Astrocyte (in vitro differentiated cells and primary cell): ENCODE results near the gene COPS3. TPM values are rescaled to one million over a fixed set of nuclear protein-coding genes. Genes with fewer than 3 reads are reported as not detected.

Experiments used
- DNase-seq: peaks from one replicate; pipeline ENCODE4 v3.0.0-alpha.2; 2010; ENCODE audit warnings: low read depth
- FAIRE-seq: peaks from 2 replicates; lab custom pipeline; 2011; peaks lifted over from hg19 to GRCh38; lab: Jason Lieb, UNC
- H2AFZ ChIP-seq: 2 replicates; pipeline ENCODE4 v1.6.0; 2012; ENCODE audit warnings: low read depth, low read length, inconsistent platforms
- H3K27ac ChIP-seq: 2 replicates; pipeline ENCODE4 v1.5.1; 2011; ENCODE audit warnings: low read depth, low read length, inconsistent platforms
- H3K27me3 ChIP-seq: 2 replicates; pipeline ENCODE4 v1.6.0; 2011; ENCODE audit warnings: low read length, inconsistent platforms; ENCODE audit not compliant: insufficient read depth
- H3K36me3 ChIP-seq: 2 replicates; pipeline ENCODE4 v1.5.1; 2011; ENCODE audit warnings: low read length, inconsistent platforms; ENCODE audit not compliant: insufficient read depth
- H3K4me1 ChIP-seq: 2 replicates; pipeline ENCODE4 v1.5.1; 2011; ENCODE audit warnings: low read length, inconsistent platforms; ENCODE audit not compliant: insufficient read depth
- H3K4me2 ChIP-seq: 2 replicates; pipeline ENCODE4 v1.6.0; 2012; ENCODE audit warnings: low read length, inconsistent platforms
- H3K4me3 ChIP-seq: 2 replicates; pipeline ENCODE4 v1.5.1; 2011; ENCODE audit warnings: low read depth, mild to moderate bottlenecking, low read length, inconsistent platforms; ENCODE audit not compliant: insufficient read depth
- H3K79me2 ChIP-seq: 2 replicates; pipeline ENCODE4 v1.6.0; 2012; ENCODE audit warnings: mild to moderate bottlenecking, low read length, inconsistent platforms; ENCODE audit not compliant: insufficient read depth
- H3K9ac ChIP-seq: 2 replicates; pipeline ENCODE4 v1.6.0; 2012; ENCODE audit warnings: mild to moderate bottlenecking, low read length, inconsistent platforms
- H3K9me3 ChIP-seq: 2 replicates; pipeline ENCODE4 v1.5.1; 2012; ENCODE audit warnings: low read depth, mild to moderate bottlenecking, low read length, inconsistent platforms; ENCODE audit not compliant: insufficient read depth
- H4K20me1 ChIP-seq: 2 replicates; pipeline ENCODE4 v1.6.0; 2012; ENCODE audit warnings: low read length, inconsistent platforms; ENCODE audit not compliant: insufficient read depth
- H3K27ac Mint-ChIP-seq: one replicate; pipeline ENCODE4 v1.8.0; 2021; ENCODE audit warnings: mild to moderate bottlenecking, mixed read lengths; ENCODE audit not compliant: unreplicated experiment
- H3K27me3 Mint-ChIP-seq: one replicate; pipeline ENCODE4 v1.8.0; 2021; ENCODE audit warnings: low read depth, mixed read lengths; ENCODE audit not compliant: unreplicated experiment
- H3K36me3 Mint-ChIP-seq: one replicate; pipeline ENCODE4 v1.8.0; 2021; ENCODE audit warnings: low read depth, mixed read lengths; ENCODE audit not compliant: unreplicated experiment
- H3K4me1 Mint-ChIP-seq: one replicate; pipeline ENCODE4 v1.8.0; 2021; ENCODE audit warnings: low read depth, mixed read lengths; ENCODE audit not compliant: unreplicated experiment
- H3K4me3 Mint-ChIP-seq: one replicate; pipeline ENCODE4 v1.8.0; 2021; ENCODE audit warnings: mild to moderate bottlenecking, moderate library complexity, mixed read lengths; ENCODE audit not compliant: unreplicated experiment
- H3K9me3 Mint-ChIP-seq: one replicate; pipeline ENCODE4 v1.8.0; 2021; ENCODE audit warnings: mild to moderate bottlenecking, mixed read lengths; ENCODE audit not compliant: unreplicated experiment
- CTCF ChIP-seq: IDR thresholded peaks from 2 replicates; pipeline ENCODE4 v1.5.1; 2011; ENCODE audit warnings: low read depth, mild to moderate bottlenecking, inconsistent platforms, low read length, moderate library complexity; ENCODE audit not compliant: insufficient read depth
- EZH2 ChIP-seq: IDR thresholded peaks from 2 replicates; pipeline ENCODE4 v1.6.1; 2012; ENCODE audit warnings: mild to moderate bottlenecking, low read length, inconsistent platforms; ENCODE audit not compliant: insufficient read depth
- total RNA-seq: library from RNA; stranded (reverse); gene quantifications from 2 replicates; pipeline ENCODE4 v1.2.1, GENCODE V29; 2021

The COPS3 gene
- total RNA-seq, 1 donor from 2014 or later = 76.8 TPM

GRCh38 chr17:17221329-17221728, 59.7 kb downstream of the COPS3 start:
- Histone ChIP-seq H3K27me3 (no peaks in the 10 kb centered on the region), H3K4me2 (no peak overlapping the region), H3K9me3 (no peaks in the 10 kb centered on the region), H3K79me2 (no peaks in the 10 kb centered on the region), H3K9ac (no peak overlapping the region), H3K4me3 (no peak overlapping the region), H2AFZ (no peak overlapping the region), H3K36me3 (peaks cover 62% of the 10 kb centered on the region), H4K20me1 (peaks cover 38% of the 10 kb centered on the region), H3K4me1 (no peaks in the 10 kb centered on the region), H3K27ac (no peak overlapping the region)
- Mint-ChIP-seq H3K4me3 (no peak overlapping the region), H3K4me1 (no peaks in the 10 kb centered on the region), H3K36me3 (peaks cover 27% of the 10 kb centered on the region), H3K27ac (no peak overlapping the region), H3K9me3 (no peaks in the 10 kb centered on the region), H3K27me3 (no peaks in the 10 kb centered on the region)
- TF ChIP-seq EZH2 (no peak), CTCF (no peak)
- FAIRE-seq = no peak
- no peak for DNase-seq

- Mint-ChIP-seq H3K9me3 (no peaks in the 10 kb centered on the region), H3K4me1 (no peaks in the 10 kb centered on the region), H3K27me3 (no peaks in the 10 kb centered on the region), H3K4me3 (no peak overlapping the region), H3K36me3 (peaks cover 29% of the 10 kb centered on the region), H3K27ac (no peak overlapping the region)
- Histone ChIP-seq H3K79me2 (no peaks in the 10 kb centered on the region), H3K9me3 (no peaks in the 10 kb centered on the region), H2AFZ (no peak overlapping the region), H3K27me3 (no peaks in the 10 kb centered on the region), H3K4me2 (no peak overlapping the region), H3K4me1 (no peaks in the 10 kb centered on the region), H4K20me1 (peaks cover 38% of the 10 kb centered on the region), H3K9ac (no peak overlapping the region), H3K36me3 (peaks cover 56% of the 10 kb centered on the region), H3K27ac (no peak overlapping the region), H3K4me3 (no peak overlapping the region)
- TF ChIP-seq CTCF = no peak
- no peak for TF ChIP-seq EZH2
- FAIRE-seq = no peak
- no peak for DNase-seq
Measured at GRCh38 chr17:17220529-17220928, 60.5 kb downstream of the COPS3 start.

GRCh38 chr17:17217995-17218394, 63.1 kb downstream of the COPS3 start:
- H3K9me3 Mint-ChIP-seq = no peaks in the 10 kb centered on the region
- H3K27ac Mint-ChIP-seq = no peak overlapping the region
- Histone ChIP-seq H4K20me1 (peaks cover 34% of the 10 kb centered on the region), H3K9ac (no peak overlapping the region), H3K4me3 (no peak overlapping the region), H3K79me2 (no peaks in the 10 kb centered on the region), H3K36me3 (peaks cover 50% of the 10 kb centered on the region), H3K27ac (no peak overlapping the region), H3K9me3 (no peaks in the 10 kb centered on the region), H3K4me1 (no peaks in the 10 kb centered on the region), H3K27me3 (no peaks in the 10 kb centered on the region), H2AFZ (no peak overlapping the region), H3K4me2 (no peak overlapping the region)
- DNase-seq (no peak), FAIRE-seq (no peak)
- TF ChIP-seq EZH2 = no peak
- no peak for TF ChIP-seq CTCF
- H3K4me1 Mint-ChIP-seq = no peaks in the 10 kb centered on the region
- H3K4me3 Mint-ChIP-seq = no peak overlapping the region
- H3K36me3 Mint-ChIP-seq = peaks cover 19% of the 10 kb centered on the region
- no peaks in the 10 kb centered on the region for H3K27me3 Mint-ChIP-seq
